ENCODE measurements around the gene B4GALNT1.

The B4GALNT1 gene

GRCh38 chr12:57580466-57580795 is 52.6 kb downstream of the B4GALNT1 start:
- Mint-ChIP-seq H3K9me3 (no peaks in the 10 kb centered on the region), H3K27ac (no peak overlapping the region), H3K36me3 (ENCODE audit: low read depth) (no peaks in the 10 kb centered on the region), H3K4me1 (ENCODE audit: low read depth) (no peaks in the 10 kb centered on the region), H3K4me3 (no peak overlapping the region), H3K27me3 (peaks cover 5% of the 10 kb centered on the region)

- H3K4me3 Mint-ChIP-seq, result no peak overlapping the region
- H3K36me3 Mint-ChIP-seq (ENCODE audit: low read depth), result no peaks in the 10 kb centered on the region
- no peak overlapping the region for H3K27ac Mint-ChIP-seq
- no peaks in the 10 kb centered on the region for H3K9me3 Mint-ChIP-seq
- no peaks in the 10 kb centered on the region for H3K4me1 Mint-ChIP-seq (ENCODE audit: low read depth)
- peaks cover 5% of the 10 kb centered on the region for H3K27me3 Mint-ChIP-seq
These were observed 53.1 kb downstream of the B4GALNT1 start for GRCh38 chr12:57579677-57580465.

GRCh38 chr12:57579011-57579410 is 54.0 kb downstream of the B4GALNT1 start:
- peaks cover 5% of the 10 kb centered on the region for H3K27me3 Mint-ChIP-seq
- H3K4me3 Mint-ChIP-seq, result no peak overlapping the region
- H3K9me3 Mint-ChIP-seq, result no peaks in the 10 kb centered on the region
- H3K36me3 Mint-ChIP-seq (ENCODE audit: low read depth), result no peaks in the 10 kb centered on the region
- no peak overlapping the region for H3K27ac Mint-ChIP-seq
- H3K4me1 Mint-ChIP-seq (ENCODE audit: low read depth), result no peaks in the 10 kb centered on the region

- Mint-ChIP-seq H3K27ac (no peak overlapping the region), H3K27me3 (peaks cover 2% of the 10 kb centered on the region), H3K4me3 (no peak overlapping the region), H3K36me3 (ENCODE audit: low read depth) (no peaks in the 10 kb centered on the region), H3K9me3 (no peaks in the 10 kb centered on the region), H3K4me1 (ENCODE audit: low read depth) (no peaks in the 10 kb centered on the region)
These were observed 54.8 kb downstream of the B4GALNT1 start for GRCh38 chr12:57577981-57578758.

GRCh38 chr12:57576613-57577160 is 56.3 kb downstream of the B4GALNT1 start:
- no peak overlapping the region for H3K4me3 Mint-ChIP-seq
- no peaks in the 10 kb centered on the region for H3K27me3 Mint-ChIP-seq
- H3K9me3 Mint-ChIP-seq, result no peaks in the 10 kb centered on the region
- H3K36me3 Mint-ChIP-seq (ENCODE audit: low read depth), result no peaks in the 10 kb centered on the region
- H3K4me1 Mint-ChIP-seq (ENCODE audit: low read depth), result no peaks in the 10 kb centered on the region
- no peak overlapping the region for H3K27ac Mint-ChIP-seq
